Naive thymus-derived CD8-positive, alpha-beta T cell (primary cell): ENCODE data around the gene PHF11. TPM values are rescaled to one million over a fixed set of nuclear protein-coding genes. Genes with fewer than 3 reads are reported as not detected.

ENCODE experiments used
- ATAC-seq, 2 donors: fragments of 150-1000 bp; cut with Tn5 transposase in 1 of 2; sonication (Bioruptor Pico), chemical (Tn5 transposase) in 1 of 2; 1 replicate in 1 of 2; 2 replicates in 1 of 2; pipeline ENCODE4 v1.10.0; 2021; ENCODE audit warnings: mild to moderate bottlenecking in 2 of 2, moderate library complexity in 2 of 2
- POLR2A ChIA-PET: fragments of 350-600 bp; sonication (Branson Sonifier 250); formaldehyde crosslinking; loops from one replicate; lab custom pipeline; 2021; ENCODE audit warnings: antibody characterized with exemption; lab: Charles Lee
- DNase-seq, 10 donors: peaks; one replicate each; pipeline versions ENCODE4 v3.0.0 to v3.0.0-alpha.2; 2020 to 2022
- H3K27ac Mint-ChIP-seq, 10 donors: one replicate each; pipeline ENCODE4 v1.8.0; 2020 to 2022; ENCODE audit warnings: mild to moderate bottlenecking in 10 of 10, mixed read lengths in 10 of 10, moderate library complexity in 4 of 10, inconsistent platforms in 1 of 10
- H3K27me3 Mint-ChIP-seq, 5 donors: one replicate each; pipeline ENCODE4 v1.8.0; 2021 to 2022; ENCODE audit warnings: mixed read lengths in 5 of 5
- H3K36me3 Mint-ChIP-seq, 3 donors: one replicate each; pipeline ENCODE4 v1.8.0; 2020 to 2022; ENCODE audit warnings: mixed read lengths in 3 of 3, mild to moderate bottlenecking in 2 of 3, inconsistent platforms in 1 of 3
- H3K4me1 Mint-ChIP-seq, 4 donors: one replicate each; pipeline ENCODE4 v1.8.0; 2021 to 2022; ENCODE audit warnings: mixed read lengths in 4 of 4
- H3K4me3 Mint-ChIP-seq, 10 donors: one replicate each; pipeline ENCODE4 v1.8.0; 2020 to 2022; ENCODE audit warnings: mild to moderate bottlenecking in 10 of 10, mixed read lengths in 10 of 10, moderate library complexity in 6 of 10, inconsistent platforms in 1 of 10
- H3K9me3 Mint-ChIP-seq, 9 donors: one replicate each; pipeline ENCODE4 v1.8.0; 2020 to 2022; ENCODE audit warnings: mixed read lengths in 9 of 9, mild to moderate bottlenecking in 3 of 9, inconsistent platforms in 1 of 9, moderate library complexity in 1 of 9
- polyA plus RNA-seq, 3 donors: library from polyadenylated mRNA; unstranded; fragments of 300-500 nt; fragmentation: Illumina TruSeq; gene quantifications; one replicate each; pipeline ENCODE4 v1.2.3, GENCODE V29; 2021
- total RNA-seq, 8 experiments: library from RNA in 2 of 8; stranded (reverse) in 2 of 8; gene quantifications; one replicate each; pipeline ENCODE4 v1.2.3 and lab custom pipeline; 2021 to 2026

Gene PHF11
- total and polyA plus RNA-seq, 5 experiments from 2014 or later, result 75.9 to 132 (median 88.3) TPM

DNA sequence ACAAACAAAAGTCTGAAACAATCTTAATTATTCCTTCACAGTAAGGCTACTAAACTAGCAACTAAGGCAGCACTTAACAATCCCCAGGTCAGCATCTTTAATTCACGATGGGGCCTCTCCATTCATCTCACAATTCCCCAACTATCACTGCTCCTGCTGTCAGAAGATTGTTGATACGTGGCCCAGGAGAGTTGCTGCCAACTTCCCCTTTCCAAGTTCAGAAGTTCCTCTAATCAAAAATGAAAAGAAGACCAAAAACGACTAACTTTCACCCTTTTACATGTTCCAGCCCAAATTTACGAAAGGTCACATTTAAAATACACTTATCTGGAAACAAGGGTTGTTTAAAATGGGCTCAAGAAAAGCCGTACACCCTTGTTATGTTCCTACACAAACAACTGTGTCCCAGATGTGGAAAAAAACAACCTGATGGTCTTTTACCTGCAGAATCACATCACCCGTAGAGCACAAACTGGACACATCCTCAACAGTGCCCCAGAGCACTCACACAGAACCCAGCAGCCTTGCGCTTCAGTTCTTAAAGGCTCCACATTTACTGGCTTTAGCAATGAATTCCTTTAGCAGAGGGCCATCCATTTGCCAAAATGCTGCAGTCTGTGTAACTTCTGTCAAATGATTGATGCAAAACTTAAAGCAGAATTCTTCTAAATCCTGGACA, 38.0 kb downstream of the PHF11 start:
- DNase-seq (no peak), ATAC-seq (no peak)
- H3K4me1 Mint-ChIP-seq, result peaks cover 0 to 46% (median 8%) of the 10 kb centered on the region in 4 donors
- H3K9me3 Mint-ChIP-seq, result no peaks in the 10 kb centered on the region
- POLR2A ChIA-PET, result no interaction called here
- no peaks in the 10 kb centered on the region for H3K27me3 Mint-ChIP-seq
- peaks cover 0 to 41% (median 19%) of the 10 kb centered on the region in 3 donors for H3K36me3 Mint-ChIP-seq
- peak overlapping the region in 1 of 10 donors; percentile 73 for H3K4me3 Mint-ChIP-seq
- peak overlapping the region in 2 of 10 donors; percentile 20 to 85 for H3K27ac Mint-ChIP-seq

DNA sequence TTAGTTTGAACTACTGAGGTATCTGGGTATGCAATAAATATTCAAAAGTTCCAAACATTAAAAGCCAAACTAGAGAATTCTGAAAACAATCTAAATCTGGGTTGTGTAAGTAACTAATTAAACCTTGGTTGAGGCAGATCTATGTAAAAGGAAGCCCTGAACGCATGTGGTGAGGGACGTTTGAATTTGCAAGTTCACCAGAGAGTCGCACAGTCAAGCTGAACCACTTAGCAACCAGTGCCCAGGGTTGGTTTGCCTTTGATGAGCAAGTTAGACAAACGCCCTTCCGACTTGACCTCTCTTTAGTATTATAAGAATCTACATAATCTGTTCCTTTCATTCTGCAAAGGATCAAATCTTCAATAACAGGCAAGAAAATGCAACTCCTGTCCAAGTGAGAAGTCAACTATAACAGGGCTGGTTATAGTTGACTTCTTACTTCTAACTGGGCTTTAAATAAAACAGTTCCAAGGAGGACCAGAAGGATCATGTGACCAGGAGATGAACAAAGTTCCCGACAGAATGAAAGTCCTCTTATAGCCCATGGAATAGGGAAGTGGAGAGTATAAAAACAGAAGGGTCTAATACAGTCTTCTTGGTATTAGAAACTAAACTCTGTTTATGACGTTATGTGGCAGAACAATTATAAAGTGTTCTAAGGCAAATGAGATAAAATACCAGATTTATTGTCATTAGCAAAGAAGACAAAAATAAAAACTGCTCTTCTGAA, 40.6 kb downstream of the PHF11 start:
- peaks cover 0 to 46% (median 11%) of the 10 kb centered on the region in 3 donors for H3K36me3 Mint-ChIP-seq
- no peak overlapping the region for H3K4me3 Mint-ChIP-seq
- H3K9me3 Mint-ChIP-seq, result no peaks in the 10 kb centered on the region
- peaks cover 14 to 55% (median 25%) of the 10 kb centered on the region in 4 donors for H3K4me1 Mint-ChIP-seq
- DNase-seq (no peak), ATAC-seq (no peak)
- POLR2A ChIA-PET, result interaction anchor here (0.9 kb wide), 1 partner anchor 23 kb away, joined by 3 read pairs; no protein-coding TSS in a partner anchor
- peak overlapping the region in 2 of 10 donors; percentile 9 to 24 for H3K27ac Mint-ChIP-seq
- no peaks in the 10 kb centered on the region for H3K27me3 Mint-ChIP-seq

DNA sequence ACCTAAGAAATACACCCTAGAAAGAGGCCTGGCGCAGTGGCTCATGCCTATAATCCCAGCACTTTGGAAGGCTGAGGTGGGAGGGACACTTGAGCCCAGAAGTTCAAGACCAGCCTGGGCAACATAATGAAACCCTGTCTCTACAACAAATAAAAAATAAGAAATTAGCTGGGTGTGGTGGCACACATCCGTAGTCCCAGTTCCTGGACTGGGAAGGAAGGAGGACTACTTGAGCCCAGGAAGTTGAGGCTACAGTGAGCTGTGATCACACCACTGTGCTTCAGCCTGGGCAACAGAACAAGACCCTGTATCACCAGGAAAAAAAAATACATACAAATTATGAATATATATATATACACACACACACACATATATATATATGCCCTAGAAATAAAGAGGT, 42.7 kb downstream of the PHF11 start:
- H3K36me3 Mint-ChIP-seq, result peaks cover 0 to 49% (median 14%) of the 10 kb centered on the region in 3 donors
- peaks cover 13 to 39% (median 22%) of the 10 kb centered on the region in 4 donors for H3K4me1 Mint-ChIP-seq
- H3K9me3 Mint-ChIP-seq, result no peaks in the 10 kb centered on the region
- no peak overlapping the region for H3K4me3 Mint-ChIP-seq
- no peak for DNase-seq
- H3K27ac Mint-ChIP-seq, result peak overlapping the region in 2 of 10 donors; percentile 14 to 27
- H3K27me3 Mint-ChIP-seq, result no peaks in the 10 kb centered on the region
- POLR2A ChIA-PET, result no interaction called here
- no peak for ATAC-seq

DNA sequence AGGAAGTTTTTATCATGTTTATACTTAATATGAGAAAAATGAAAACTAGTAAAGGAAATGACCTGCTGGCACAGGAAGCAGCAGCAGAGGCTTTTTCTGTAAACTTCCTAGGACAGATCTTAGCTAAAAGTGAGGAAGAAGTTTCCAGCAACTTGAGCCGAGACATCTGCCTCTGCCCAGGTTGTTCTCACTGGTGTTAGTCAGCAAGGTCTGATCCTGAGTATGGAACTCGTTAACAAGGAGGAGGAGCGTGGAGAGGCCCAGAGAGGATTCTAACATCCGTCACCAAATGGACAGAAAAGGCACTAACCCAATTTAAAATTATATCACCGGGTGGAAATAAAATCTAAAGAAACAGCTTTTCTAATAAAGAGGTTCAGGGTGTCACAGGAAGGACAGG, 43.6 kb downstream of the PHF11 start:
- ATAC-seq, result no peak
- POLR2A ChIA-PET, result interaction anchor here (0.6 to 1.7 kb wide), 5 partner anchors 11 to 1063 kb away, joined by 3 to 10 read pairs (median 5); partner anchors contain the start of genes CAB39L, PHF11 and SETDB2
- Mint-ChIP-seq H3K9me3 (no peaks in the 10 kb centered on the region), H3K36me3 (peaks cover 0 to 50% (median 12%) of the 10 kb centered on the region in 3 donors), H3K4me1 (peaks cover 13 to 30% (median 22%) of the 10 kb centered on the region in 4 donors), H3K27ac (peak overlapping the region; percentile 30 to 96 (median 83)), H3K4me3 (peak overlapping the region; percentile 23 to 83 (median 68)), H3K27me3 (no peaks in the 10 kb centered on the region)
- no peak for DNase-seq

DNA sequence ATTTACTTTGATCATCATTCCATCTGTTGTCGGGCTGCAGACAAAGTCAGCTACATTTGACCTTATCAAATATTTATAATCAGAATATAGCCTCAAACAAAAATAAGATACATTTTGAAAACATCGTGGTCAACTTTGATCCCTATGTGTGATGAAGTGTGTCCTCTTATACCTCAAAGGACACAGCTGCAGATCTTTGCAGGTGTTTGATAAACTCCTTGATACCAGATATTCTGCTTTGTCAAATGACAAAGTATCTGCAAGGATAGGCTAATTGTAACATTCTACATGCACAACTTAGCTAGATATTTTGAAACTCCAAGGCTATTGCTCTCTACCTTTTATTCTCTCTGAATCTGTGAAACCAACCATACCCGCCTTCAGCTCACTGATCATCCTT, 44.0 kb downstream of the PHF11 start:
- H3K27me3 Mint-ChIP-seq, result no peaks in the 10 kb centered on the region
- H3K9me3 Mint-ChIP-seq, result no peaks in the 10 kb centered on the region
- ATAC-seq, result no peak
- peaks cover 0 to 53% (median 16%) of the 10 kb centered on the region in 3 donors for H3K36me3 Mint-ChIP-seq
- H3K4me3 Mint-ChIP-seq, result peak overlapping the region in 7 of 10 donors; percentile 76 to 92 (median 84)
- peak overlapping the region in 8 of 10 donors; percentile 5 to 99 (median 94) for H3K27ac Mint-ChIP-seq
- peaks cover 11 to 28% (median 22%) of the 10 kb centered on the region in 4 donors for H3K4me1 Mint-ChIP-seq
- POLR2A ChIA-PET, result interaction anchor here (1.1 to 1.7 kb wide), 5 partner anchors 12 to 96 kb away, joined by 3 to 10 read pairs (median 5); partner anchors contain the start of genes CAB39L, PHF11, RCBTB1 and SETDB2
- DNase-seq, result no peak

DNA sequence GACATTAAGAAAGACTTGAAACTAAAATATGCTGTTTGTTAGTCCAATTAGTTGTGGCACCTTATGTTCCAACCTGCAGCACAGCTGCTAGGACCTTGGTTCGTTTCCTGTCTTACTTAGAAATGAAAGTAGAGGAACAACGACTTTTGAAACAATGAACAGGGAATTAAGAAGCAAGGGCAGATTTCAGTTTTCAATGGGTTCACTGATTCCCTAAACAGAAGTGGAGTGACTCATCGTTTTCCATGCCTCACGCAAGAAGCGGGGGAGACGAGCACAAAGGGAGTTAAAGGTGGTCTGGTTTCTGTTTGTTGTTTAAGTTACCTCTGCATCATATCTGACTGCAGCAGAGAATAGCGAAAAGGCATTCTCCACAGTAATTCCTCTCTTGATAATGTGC, 44.8 kb downstream of the PHF11 start:
- no peaks in the 10 kb centered on the region for H3K9me3 Mint-ChIP-seq
- peaks cover 0 to 56% (median 17%) of the 10 kb centered on the region in 3 donors for H3K36me3 Mint-ChIP-seq
- POLR2A ChIA-PET, result interaction anchor here (1.1 to 1.7 kb wide), 5 partner anchors 12 to 97 kb away, joined by 3 to 10 read pairs (median 5); partner anchors contain the start of genes CAB39L, PHF11, RCBTB1 and SETDB2
- peaks cover 11 to 28% (median 22%) of the 10 kb centered on the region in 4 donors for H3K4me1 Mint-ChIP-seq
- H3K4me3 Mint-ChIP-seq, result peak overlapping the region; percentile 76 to 92 (median 82)
- DNase-seq, result peak in 3 of 10 donors; percentile 12 to 26 (median 25)
- peak overlapping the region; percentile 75 to 99 (median 94) for H3K27ac Mint-ChIP-seq
- H3K27me3 Mint-ChIP-seq, result no peaks in the 10 kb centered on the region
- peak; percentile 53 to 55 for ATAC-seq

DNA sequence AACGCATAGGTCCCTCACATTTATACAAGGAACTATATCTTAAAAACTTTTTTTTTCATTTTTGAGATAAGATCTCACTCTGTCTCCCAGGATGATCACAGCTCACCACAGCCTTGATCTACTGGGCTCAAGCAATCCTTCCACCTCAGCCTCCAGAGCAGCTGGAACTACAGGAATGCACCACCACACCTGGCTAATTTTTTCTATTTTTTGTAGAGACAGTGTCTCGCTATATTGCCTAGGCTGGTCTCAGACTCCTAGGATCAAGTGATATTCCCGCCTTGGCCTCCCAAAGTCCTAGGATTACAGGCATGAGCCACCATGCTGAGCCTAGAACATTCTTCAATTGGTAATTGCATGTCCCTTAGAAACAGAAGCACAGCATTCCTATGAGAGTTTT, 47.9 kb downstream of the PHF11 start:
- peaks cover 0 to 64% (median 19%) of the 10 kb centered on the region in 3 donors for H3K36me3 Mint-ChIP-seq
- H3K9me3 Mint-ChIP-seq, result no peaks in the 10 kb centered on the region
- ATAC-seq (no peak), DNase-seq (no peak)
- H3K27ac Mint-ChIP-seq, result peak overlapping the region in 2 of 10 donors; percentile 8 to 61
- POLR2A ChIA-PET, result interaction anchor here (0.6 to 0.7 kb wide), 2 partner anchors 12 to 279 kb away, joined by 3 to 5 read pairs; no protein-coding TSS in a partner anchor
- H3K4me3 Mint-ChIP-seq, result no peak overlapping the region
- H3K27me3 Mint-ChIP-seq, result no peaks in the 10 kb centered on the region
- H3K4me1 Mint-ChIP-seq, result peaks cover 9 to 24% (median 20%) of the 10 kb centered on the region in 4 donors

DNA sequence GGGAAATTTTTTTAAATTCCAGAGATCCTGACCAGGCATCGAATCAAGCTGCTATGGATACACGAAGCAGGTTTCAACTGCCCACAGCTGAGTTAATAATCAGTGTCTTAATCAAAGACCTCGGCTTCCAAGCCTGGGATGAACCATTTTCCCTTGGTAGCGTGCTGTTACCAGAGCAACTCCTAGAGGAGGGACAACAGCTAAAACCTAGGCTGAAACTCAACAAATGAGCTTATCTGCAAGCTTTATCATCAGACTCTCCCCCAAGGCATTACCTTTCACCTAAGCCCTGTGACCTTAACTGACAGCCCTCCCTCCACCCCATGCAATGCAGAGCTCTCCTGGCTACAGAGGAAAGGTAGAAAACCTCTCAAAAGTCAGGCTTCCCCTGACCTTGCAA, 49.9 kb downstream of the PHF11 start:
- ATAC-seq (no peak), DNase-seq (no peak)
- H3K27ac Mint-ChIP-seq, result peak overlapping the region in 2 of 10 donors; percentile 40 to 71
- H3K27me3 Mint-ChIP-seq, result no peaks in the 10 kb centered on the region
- peaks cover 0 to 6% (median 3%) of the 10 kb centered on the region in 4 donors for H3K4me1 Mint-ChIP-seq
- H3K9me3 Mint-ChIP-seq, result no peaks in the 10 kb centered on the region
- POLR2A ChIA-PET, result no interaction called here
- peaks cover 0 to 69% (median 31%) of the 10 kb centered on the region in 3 donors for H3K36me3 Mint-ChIP-seq
- no peak overlapping the region for H3K4me3 Mint-ChIP-seq

DNA sequence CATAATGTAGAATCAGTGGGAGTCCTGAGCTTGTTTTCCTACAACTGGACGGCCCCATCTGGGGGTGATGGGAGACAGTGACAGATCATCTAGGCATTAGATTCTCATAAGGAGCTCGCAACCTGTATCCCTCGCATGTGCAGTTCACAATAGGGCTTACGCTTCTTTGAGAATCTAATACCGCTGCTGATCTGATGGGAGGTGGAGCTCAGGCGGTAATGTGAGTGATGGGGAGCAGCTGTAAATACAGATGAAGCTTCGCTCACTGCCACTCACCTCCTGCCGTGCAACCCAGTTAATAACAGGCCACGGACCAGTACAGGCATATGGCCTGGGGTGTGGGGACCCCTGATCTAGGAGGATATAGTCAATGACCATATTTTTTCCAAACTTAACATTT, 50.8 kb downstream of the PHF11 start:
- peak overlapping the region in 1 of 10 donors; percentile 53 for H3K27ac Mint-ChIP-seq
- no peak for DNase-seq
- H3K9me3 Mint-ChIP-seq, result no peaks in the 10 kb centered on the region
- H3K4me1 Mint-ChIP-seq, result peaks cover 0 to under 1% (median 0%) of the 10 kb centered on the region in 4 donors
- POLR2A ChIA-PET, result interaction anchor here (0.9 kb wide), 1 partner anchor 40 kb away, joined by 4 read pairs; no protein-coding TSS in a partner anchor
- H3K36me3 Mint-ChIP-seq, result peaks cover 0 to 73% (median 29%) of the 10 kb centered on the region in 3 donors
- H3K4me3 Mint-ChIP-seq, result no peak overlapping the region
- H3K27me3 Mint-ChIP-seq, result no peaks in the 10 kb centered on the region
- no peak for ATAC-seq

DNA sequence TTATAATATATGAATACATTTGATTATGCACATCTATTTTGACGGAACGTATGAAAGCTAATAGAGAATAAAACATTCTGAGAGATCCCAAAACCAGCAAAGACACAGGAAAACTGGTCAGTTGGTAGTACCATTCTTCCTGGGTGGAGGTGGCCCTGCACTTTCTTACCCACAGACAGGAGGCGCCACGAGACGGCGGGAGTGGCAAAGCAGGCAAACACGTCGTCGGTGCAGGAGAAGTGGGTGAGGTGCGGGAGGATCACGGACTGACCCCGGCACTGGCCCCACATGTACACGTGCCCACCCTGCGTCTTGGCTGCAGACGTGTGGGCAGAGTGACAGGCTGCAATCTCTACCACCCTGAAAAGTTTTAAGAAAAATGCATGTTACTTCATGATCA, 53.5 kb downstream of the PHF11 start:
- no peaks in the 10 kb centered on the region for H3K27me3 Mint-ChIP-seq
- H3K36me3 Mint-ChIP-seq, result peaks cover 4 to 79% (median 33%) of the 10 kb centered on the region in 3 donors
- no peaks in the 10 kb centered on the region for H3K9me3 Mint-ChIP-seq
- H3K4me1 Mint-ChIP-seq, result peaks cover 0 to 2% (median under 1%) of the 10 kb centered on the region in 4 donors
- no peak overlapping the region for H3K27ac Mint-ChIP-seq
- POLR2A ChIA-PET, result no interaction called here
- no peak for DNase-seq
- H3K4me3 Mint-ChIP-seq, result no peak overlapping the region
- no peak for ATAC-seq

DNA sequence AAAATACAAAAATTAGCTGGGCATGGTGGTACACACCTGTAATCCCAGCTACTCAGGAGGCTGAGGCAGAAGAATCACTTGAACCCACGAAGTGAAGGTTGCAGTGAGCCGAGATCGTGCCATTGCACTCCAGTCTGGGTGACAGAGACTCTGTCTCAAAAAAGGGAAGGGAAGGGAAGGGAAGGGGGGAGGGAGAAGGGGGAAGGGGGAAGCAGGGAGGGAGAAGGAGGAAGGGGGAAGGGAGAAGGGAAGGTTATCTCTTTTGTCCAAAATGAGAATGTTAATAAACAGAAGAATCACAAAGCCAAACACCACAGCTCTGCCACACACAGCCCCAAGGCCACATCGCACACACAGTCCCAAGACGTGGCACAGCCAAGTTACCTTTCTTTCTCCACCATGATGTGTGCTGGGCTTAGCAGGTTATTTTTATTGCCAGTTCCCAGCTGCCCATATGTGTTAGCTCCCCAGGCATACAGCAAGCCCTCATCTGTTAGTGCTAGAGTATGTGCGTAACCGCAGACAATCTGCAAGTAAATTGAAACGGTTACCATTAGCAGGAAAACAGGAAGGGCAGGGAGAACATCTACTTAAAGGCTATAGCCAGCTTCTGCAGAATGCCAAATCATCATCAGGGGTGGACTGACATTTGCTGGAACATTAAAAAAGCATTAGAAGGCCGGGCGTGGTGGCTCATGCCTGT, 55.3 kb downstream of the PHF11 start:
- peaks cover 4 to 76% (median 28%) of the 10 kb centered on the region in 3 donors for H3K36me3 Mint-ChIP-seq
- no peak overlapping the region for H3K27ac Mint-ChIP-seq
- DNase-seq (no peak), ATAC-seq (no peak)
- H3K4me1 Mint-ChIP-seq, result peaks cover 0 to 2% (median under 1%) of the 10 kb centered on the region in 4 donors
- POLR2A ChIA-PET, result no interaction called here
- H3K9me3 Mint-ChIP-seq, result no peaks in the 10 kb centered on the region
- H3K4me3 Mint-ChIP-seq, result no peak overlapping the region
- H3K27me3 Mint-ChIP-seq, result no peaks in the 10 kb centered on the region

DNA sequence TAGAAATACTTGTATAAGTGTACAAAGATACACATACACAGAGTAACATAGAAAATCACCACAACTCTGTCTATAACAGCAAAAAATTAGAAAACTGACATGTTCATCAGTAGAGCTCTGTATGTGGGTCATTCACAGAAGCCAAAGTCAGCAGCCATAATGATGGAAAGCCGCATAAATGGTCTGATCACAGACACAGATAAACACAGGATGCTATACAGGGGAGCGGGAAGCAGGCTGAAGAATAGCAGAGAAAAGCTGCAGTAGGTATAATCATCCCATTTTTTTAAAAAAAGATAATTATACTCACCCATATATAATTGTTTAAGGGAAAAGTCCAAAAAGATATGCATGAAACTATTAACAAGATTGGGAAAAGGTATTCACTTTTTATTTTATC, 58.1 kb downstream of the PHF11 start:
- Mint-ChIP-seq H3K4me1 (peaks cover 0 to 6% (median 2%) of the 10 kb centered on the region in 4 donors), H3K27ac (peak overlapping the region in 1 of 10 donors; percentile 55), H3K36me3 (peaks cover 9 to 71% (median 22%) of the 10 kb centered on the region in 3 donors), H3K27me3 (no peaks in the 10 kb centered on the region), H3K4me3 (no peak overlapping the region), H3K9me3 (no peaks in the 10 kb centered on the region)
- POLR2A ChIA-PET, result no interaction called here
- no peak for DNase-seq
- no peak for ATAC-seq
